GM18511 (cell line): ENCODE measurements around the gene NUBP1.
"Not testable (repeated sequence)": the region's sequence is repeated elsewhere in the genome, so short reads cannot be mapped to it uniquely, and the experiment has no call there.

Experiments used
- ATAC-seq: cut with Tn5 transposase; IDR thresholded peaks from one replicate; pipeline ENCODE4 v1.9.1; 2021; ENCODE audit warnings: mild to moderate bottlenecking, moderate library complexity; ENCODE audit not compliant: unreplicated experiment

NUBP1 gene

GRCh38 chr16:10743610-10744369 is at the start of gene NUBP1:
Gene NUBP1 (plus strand): TSS chr16:10743842. CDS start chr16:10743864, 22 bp downstream.
- peak; percentile 89 for ATAC-seq

GRCh38 chr16:10693889-10694288 is 49.8 kb upstream of the NUBP1 start:
- ATAC-seq = no peak

- ATAC-seq = no peak
Observed at GRCh38 chr16:10694306-10694705, 49.3 kb upstream of the NUBP1 start.

- ATAC-seq = no peak
Observed at GRCh38 chr16:10694830-10695229, 48.8 kb upstream of the NUBP1 start, which contains the start of gene TEKT5. Gene TEKT5 (minus strand): TSS chr16:10694930. CDS start chr16:10694873, 57 bp downstream.

- no peak for ATAC-seq
Observed at GRCh38 chr16:10699756-10700155, 43.9 kb upstream of the NUBP1 start.

- ATAC-seq = no peak
Observed at GRCh38 chr16:10708969-10709368, 34.7 kb upstream of the NUBP1 start.

GRCh38 chr16:10728003-10728887 is 15.4 kb upstream of the NUBP1 start:
- peak; percentile 63 for ATAC-seq

- no peak for ATAC-seq
Observed at GRCh38 chr16:10729104-10730048, 14.3 kb upstream of the NUBP1 start.

GRCh38 chr16:10731790-10732189 is 11.9 kb upstream of the NUBP1 start:
- no peak for ATAC-seq

- peak; percentile 36 for ATAC-seq
Observed at GRCh38 chr16:10737068-10737625, 6.5 kb upstream of the NUBP1 start.

GRCh38 chr16:10738231-10739077 is 5.2 kb upstream of the NUBP1 start:
- peak; percentile 79 for ATAC-seq

GRCh38 chr16:10740000-10740844 is 3.4 kb upstream of the NUBP1 start:
- ATAC-seq = no peak

- ATAC-seq = no peak
Observed at GRCh38 chr16:10740845-10741208, 2.8 kb upstream of the NUBP1 start.

GRCh38 chr16:10741249-10741648 is 2.4 kb upstream of the NUBP1 start:
- ATAC-seq = not testable (repeated sequence)

- ATAC-seq = no peak
Observed at GRCh38 chr16:10741844-10742243, 1.8 kb upstream of the NUBP1 start.

- no peak for ATAC-seq
Observed at GRCh38 chr16:10743227-10743609, 424 bp upstream of the NUBP1 start.

- peak; percentile 3 for ATAC-seq
Observed at GRCh38 chr16:10744370-10745030, 858 bp downstream of the NUBP1 start.

- no peak for ATAC-seq
Observed at GRCh38 chr16:10745841-10746240, 2.2 kb downstream of the NUBP1 start.
